Mucosa of descending colon (tissue), 3 donors: Measurements from ENCODE around the gene VSIG10L. TPM values are rescaled to one million over a fixed set of nuclear protein-coding genes. Genes with fewer than 3 reads are reported as not detected.
A peak's percentile ranks its signal among the peaks of the same experiment; 100 is the strongest.

ENCODE experiments used
- ATAC-seq: fragments of 200-7000 bp; cut with Tn5 transposase; one replicate; pipeline ENCODE4 v1.9.1; 2020; ENCODE audit warnings: mild to moderate bottlenecking, moderate library complexity
- DNase-seq, 3 donors: peaks; one replicate each; pipeline ENCODE4 v3.0.0-alpha.2; 2020
- H3K36me3 ChIP-seq: fragments of 200-600 bp; one replicate; pipeline ENCODE4 v1.8.0; 2021; ENCODE audit warnings: low read depth, mild to moderate bottlenecking
- H3K4me1 ChIP-seq: fragments of 200-600 bp; one replicate; pipeline ENCODE4 v1.8.0; 2021; ENCODE audit warnings: low read depth, mild to moderate bottlenecking
- H3K4me3 ChIP-seq: fragments of 200-600 bp; one replicate; pipeline ENCODE4 v1.8.0; 2021; ENCODE audit warnings: mild to moderate bottlenecking
- H3K9me3 ChIP-seq: fragments of 200-600 bp; one replicate; pipeline ENCODE4 v1.8.0; 2021; ENCODE audit warnings: mild to moderate bottlenecking
- CTCF ChIP-seq: fragments of 200-600 bp; IDR thresholded peaks from one replicate; pipeline ENCODE4 v1.8.0; 2022; ENCODE audit warnings: antibody characterized with exemption, mild to moderate bottlenecking
- intact Hi-C, 2 donors: fragments of 100-400 bp; cut with DNase I in 1 of 2; cut with micrococcal nuclease in 1 of 2; formaldehyde crosslinking; loops; one replicate each; pipeline versions ENCODE4 v1.11.0 to v1.11.1; 2022; cut with DNase I, micrococcal nuclease
- total RNA-seq, 3 donors: library from RNA; stranded (reverse); fragmentation: NEBNext Ultra II Directional in 2 of 3; extraction: Animal tissue kit (Norgen Biotek cat#: 25700) in 2 of 3; gene quantifications; one replicate each; pipeline versions ENCODE4 v1.2.1 to v1.2.4, GENCODE V29; 2021 to 2023
- donor health status: DM: no; HTN: no; CAD: no; lungs with moderate emphysema.
- donor health status: DM: no; HTN: no; CAD: no.
- donor health status: DM: no; HTN: yes; CAD: no.

VSIG10L gene
- total RNA-seq, 3 donors from 2014 or later: 0.69 to 3.8 (median 1.6) TPM

GRCh38 chr19:51331193-51331592 lies 10.7 kb downstream of the VSIG10L start:
- DNase-seq: no peak
- no peak for ATAC-seq
- Histone ChIP-seq H3K36me3 (no peaks in the 10 kb centered on the region), H3K4me3 (no peak overlapping the region), H3K9me3 (no peaks in the 10 kb centered on the region), H3K4me1 (no peaks in the 10 kb centered on the region)
- no peak for TF ChIP-seq CTCF
- intact Hi-C loops: loop anchor here in 1 of 2 donors (10.0 kb wide), 1 partner anchor 104 kb away; no protein-coding TSS in a partner anchor

- ATAC-seq (no peak), DNase-seq (no peak)
- TF ChIP-seq CTCF: no peak
- H3K36me3 ChIP-seq: no peaks in the 10 kb centered on the region
- intact Hi-C loops: loop anchor here in 1 of 2 donors (10.0 kb wide), 1 partner anchor 104 kb away; no protein-coding TSS in a partner anchor
- H3K4me3 ChIP-seq: no peak overlapping the region
- no peaks in the 10 kb centered on the region for H3K4me1 ChIP-seq
- no peaks in the 10 kb centered on the region for H3K9me3 ChIP-seq
Measured at GRCh38 chr19:51330366-51330765, 11.6 kb downstream of the VSIG10L start.

GRCh38 chr19:51329411-51329810 lies 12.5 kb downstream of the VSIG10L start:
- Histone ChIP-seq H3K9me3 (no peaks in the 10 kb centered on the region), H3K4me1 (no peaks in the 10 kb centered on the region), H3K4me3 (no peak overlapping the region), H3K36me3 (no peaks in the 10 kb centered on the region)
- ATAC-seq (no peak), DNase-seq (no peak)
- no peak for TF ChIP-seq CTCF
- intact Hi-C loops: no loop called here

- Histone ChIP-seq H3K4me3 (no peak overlapping the region), H3K36me3 (no peaks in the 10 kb centered on the region), H3K4me1 (no peaks in the 10 kb centered on the region), H3K9me3 (no peaks in the 10 kb centered on the region)
- DNase-seq: peak in 2 of 3 donors; percentile 45 to 53
- intact Hi-C loops: no loop called here
- no peak for TF ChIP-seq CTCF
- ATAC-seq: peak; percentile 81
Measured at GRCh38 chr19:51327066-51328001, 14.6 kb downstream of the VSIG10L start.

GRCh38 chr19:51326216-51327065 lies 15.5 kb downstream of the VSIG10L start:
- no peak for ATAC-seq
- no peaks in the 10 kb centered on the region for H3K9me3 ChIP-seq
- no peaks in the 10 kb centered on the region for H3K4me1 ChIP-seq
- no peak overlapping the region for H3K4me3 ChIP-seq
- intact Hi-C loops: no loop called here
- H3K36me3 ChIP-seq: no peaks in the 10 kb centered on the region
- DNase-seq: no peak
- no peak for TF ChIP-seq CTCF
